Measurements from ENCODE around the gene ICOSLG.
"Not testable (repeated sequence)": the region's sequence is repeated elsewhere in the genome, so short reads cannot be mapped to it uniquely, and the experiment has no call there.

Gene ICOSLG

DNA sequence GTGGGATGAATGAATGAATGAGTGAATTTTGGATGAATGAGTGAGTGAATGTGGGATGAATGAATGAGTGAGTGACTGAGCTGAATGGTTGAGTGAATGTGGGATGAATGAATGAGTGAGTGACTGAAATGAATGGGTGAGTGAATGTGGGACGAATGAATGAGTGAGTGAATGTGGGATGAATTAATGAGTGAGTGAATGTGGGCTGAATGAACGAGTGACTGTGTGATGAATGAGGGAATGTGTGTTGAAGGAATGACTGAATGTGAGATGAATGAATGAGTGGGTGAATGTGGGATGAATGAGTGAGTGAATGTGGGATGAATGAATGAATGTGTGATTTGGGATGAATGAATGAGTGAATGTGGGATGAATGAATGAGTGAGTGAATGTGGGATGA, 28.8 kb downstream of the ICOSLG start:
- not testable (repeated sequence) for H3K9ac ChIP-seq (ENCODE audit: low read length); H3K4me3 ChIP-seq (ENCODE audit: low read length); H3K9me3 ChIP-seq (ENCODE audit: control insufficient read depth, low read length); H3K27me3 ChIP-seq (replicated peaks; ENCODE audit: control insufficient read depth, insufficient read depth, low read length); H3K36me3 ChIP-seq (ENCODE audit: control insufficient read depth, insufficient read depth, low read length, severe bottlenecking); H3K4me1 ChIP-seq (ENCODE audit: control insufficient read depth, insufficient read depth, low read length); DNase-seq (ENCODE audit: low read depth)

DNA sequence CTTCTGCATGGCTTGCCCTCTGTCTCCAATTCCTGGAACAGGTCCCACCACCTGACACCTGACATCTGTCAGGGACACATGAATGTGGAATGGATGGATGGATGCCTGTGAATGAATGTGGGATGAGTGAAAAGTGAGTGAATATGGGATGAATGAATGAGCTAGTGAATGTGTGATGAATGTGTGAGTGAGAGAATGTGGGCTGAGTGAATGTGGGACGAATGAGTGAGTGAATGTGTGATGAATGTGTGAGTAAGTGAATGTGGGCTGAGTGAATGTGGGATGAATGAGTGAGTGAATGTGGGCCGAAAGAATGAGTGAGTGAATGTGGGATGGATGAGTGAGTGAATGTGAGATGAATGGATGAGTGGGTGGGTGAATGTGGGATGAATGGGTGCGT, 29.2 kb downstream of the ICOSLG start:
- H3K4me1 ChIP-seq (ENCODE audit: control insufficient read depth, insufficient read depth, low read length); H3K4me3 ChIP-seq (ENCODE audit: low read length); H3K9ac ChIP-seq (ENCODE audit: low read length); DNase-seq (ENCODE audit: low read depth); H3K27me3 ChIP-seq (replicated peaks; ENCODE audit: control insufficient read depth, insufficient read depth, low read length); H3K36me3 ChIP-seq (ENCODE audit: control insufficient read depth, insufficient read depth, low read length, severe bottlenecking); H3K9me3 ChIP-seq (ENCODE audit: control insufficient read depth, low read length): not testable (repeated sequence)

DNA sequence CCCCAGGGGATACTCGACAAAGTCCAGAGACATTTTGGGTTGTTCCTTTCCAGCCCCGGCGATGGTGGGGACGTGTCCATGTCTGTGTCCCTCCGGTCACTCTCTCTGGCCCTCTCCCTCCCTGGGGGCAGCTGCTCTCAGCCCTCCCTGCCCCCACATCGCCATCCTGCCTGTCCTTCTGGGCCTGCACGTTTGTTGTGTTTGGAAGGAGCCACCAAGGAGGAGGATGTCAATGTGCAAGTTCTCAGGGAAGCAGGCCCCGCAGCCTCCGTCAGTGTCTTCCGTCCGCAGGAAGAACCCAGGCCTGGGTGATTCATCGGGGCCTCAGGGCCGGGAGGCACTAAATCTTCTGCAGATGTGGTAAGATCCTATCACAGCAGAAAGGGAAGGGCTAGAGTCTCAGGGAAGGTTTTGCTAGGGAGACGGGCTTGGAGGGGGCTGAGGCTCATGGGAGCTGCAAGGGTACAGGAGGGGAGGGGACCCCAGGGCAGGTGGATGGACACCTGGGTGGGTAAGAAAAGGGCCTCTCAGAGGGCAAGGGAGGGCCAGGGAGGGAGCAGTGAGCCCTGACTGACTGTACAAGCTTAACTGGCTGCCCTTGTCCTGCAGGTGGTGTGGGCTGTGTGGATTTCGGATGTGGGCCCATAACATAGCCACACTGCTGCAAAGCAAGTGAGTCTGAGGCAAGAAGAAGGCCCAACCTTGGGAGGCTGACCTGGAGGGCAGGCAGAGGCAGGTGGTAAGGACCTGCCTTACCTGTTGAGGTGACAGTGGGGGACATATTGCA, 32.7 kb downstream of the ICOSLG start:
- not testable (repeated sequence) for H3K4me3 ChIP-seq (ENCODE audit: low read length); H3K9me3 ChIP-seq (ENCODE audit: control insufficient read depth, low read length); H3K36me3 ChIP-seq (ENCODE audit: control insufficient read depth, insufficient read depth, low read length, severe bottlenecking); H3K27me3 ChIP-seq (replicated peaks; ENCODE audit: control insufficient read depth, insufficient read depth, low read length); H3K4me1 ChIP-seq (ENCODE audit: control insufficient read depth, insufficient read depth, low read length); H3K9ac ChIP-seq (ENCODE audit: low read length)
- peak; percentile 1 for DNase-seq (ENCODE audit: low read depth)

DNA sequence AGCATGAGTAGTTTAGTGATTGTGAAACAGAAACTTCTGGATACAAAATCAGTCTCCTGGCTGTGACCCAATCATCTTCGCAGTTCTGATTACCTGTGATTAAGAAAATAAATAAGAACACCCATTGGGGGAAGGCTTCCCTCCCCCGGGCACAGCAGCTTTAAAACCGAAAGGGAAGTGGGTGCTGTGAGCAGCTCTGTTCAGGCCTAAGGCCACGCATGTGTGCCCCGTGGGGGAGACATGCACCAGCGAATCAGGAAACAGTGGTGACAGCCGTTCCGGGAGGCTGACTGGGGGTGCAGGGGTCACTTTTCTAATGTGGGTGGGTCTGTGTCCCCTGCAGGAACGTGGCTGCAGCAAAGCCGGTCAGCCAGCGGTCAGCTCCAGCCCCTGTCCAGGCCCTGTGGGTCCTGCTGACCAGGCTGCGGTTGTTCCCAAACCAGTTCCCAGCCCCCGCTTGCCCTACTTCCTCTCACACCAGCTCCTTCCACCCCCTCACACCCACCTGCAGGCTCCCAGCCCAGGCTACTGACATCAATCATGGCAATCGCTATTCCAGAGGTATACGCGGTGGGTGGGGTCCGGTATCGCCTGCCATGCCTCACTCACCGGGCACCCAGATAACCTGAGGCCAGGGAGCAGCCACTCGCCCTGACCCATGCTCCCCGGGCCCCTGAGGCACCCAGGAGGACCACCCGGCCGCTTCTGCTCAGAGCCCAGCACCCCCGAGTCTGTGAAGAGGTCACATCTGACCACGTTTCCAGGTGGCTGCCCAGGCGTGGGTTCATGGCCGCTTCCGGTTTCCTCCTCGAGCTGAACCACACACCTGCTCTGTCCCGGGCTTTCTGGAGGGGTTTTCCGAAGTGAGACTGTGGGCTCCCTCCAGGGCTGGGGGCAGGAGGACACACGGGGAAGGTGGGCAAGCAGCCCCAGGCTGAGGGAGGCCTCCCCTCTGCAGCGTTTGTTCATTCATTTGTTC, 33.8 kb downstream of the ICOSLG start:
- not testable (repeated sequence) for H3K9ac ChIP-seq (ENCODE audit: low read length); H3K9me3 ChIP-seq (ENCODE audit: control insufficient read depth, low read length); H3K4me1 ChIP-seq (ENCODE audit: control insufficient read depth, insufficient read depth, low read length); H3K36me3 ChIP-seq (ENCODE audit: control insufficient read depth, insufficient read depth, low read length, severe bottlenecking); H3K27me3 ChIP-seq (replicated peaks; ENCODE audit: control insufficient read depth, insufficient read depth, low read length); H3K4me3 ChIP-seq (ENCODE audit: low read length); DNase-seq (ENCODE audit: low read depth)

DNA sequence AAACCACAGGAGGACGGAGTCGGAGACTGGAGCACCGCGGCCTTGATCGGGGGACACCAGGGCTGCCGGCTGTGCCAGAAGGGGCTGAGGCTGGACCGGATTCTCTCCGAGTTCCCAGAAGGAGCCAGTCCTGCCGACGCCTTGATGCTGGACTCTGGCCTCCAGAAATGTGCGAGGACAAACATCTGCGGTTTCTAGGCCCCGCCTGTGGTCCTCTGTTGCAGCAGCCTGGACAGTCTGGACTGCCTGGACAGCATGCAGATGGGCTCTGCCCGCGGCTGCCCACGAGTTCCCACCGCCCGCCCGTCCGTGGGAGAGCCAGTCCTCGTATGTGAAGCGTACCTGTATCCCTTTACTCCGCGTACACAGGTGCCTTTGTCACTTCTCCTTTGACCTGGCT, 34.6 kb downstream of the ICOSLG start:
- DNase-seq (ENCODE audit: low read depth); H3K4me1 ChIP-seq (ENCODE audit: control insufficient read depth, insufficient read depth, low read length); H3K27me3 ChIP-seq (replicated peaks; ENCODE audit: control insufficient read depth, insufficient read depth, low read length); H3K4me3 ChIP-seq (ENCODE audit: low read length); H3K9me3 ChIP-seq (ENCODE audit: control insufficient read depth, low read length); H3K36me3 ChIP-seq (ENCODE audit: control insufficient read depth, insufficient read depth, low read length, severe bottlenecking); H3K9ac ChIP-seq (ENCODE audit: low read length): not testable (repeated sequence)

DNA sequence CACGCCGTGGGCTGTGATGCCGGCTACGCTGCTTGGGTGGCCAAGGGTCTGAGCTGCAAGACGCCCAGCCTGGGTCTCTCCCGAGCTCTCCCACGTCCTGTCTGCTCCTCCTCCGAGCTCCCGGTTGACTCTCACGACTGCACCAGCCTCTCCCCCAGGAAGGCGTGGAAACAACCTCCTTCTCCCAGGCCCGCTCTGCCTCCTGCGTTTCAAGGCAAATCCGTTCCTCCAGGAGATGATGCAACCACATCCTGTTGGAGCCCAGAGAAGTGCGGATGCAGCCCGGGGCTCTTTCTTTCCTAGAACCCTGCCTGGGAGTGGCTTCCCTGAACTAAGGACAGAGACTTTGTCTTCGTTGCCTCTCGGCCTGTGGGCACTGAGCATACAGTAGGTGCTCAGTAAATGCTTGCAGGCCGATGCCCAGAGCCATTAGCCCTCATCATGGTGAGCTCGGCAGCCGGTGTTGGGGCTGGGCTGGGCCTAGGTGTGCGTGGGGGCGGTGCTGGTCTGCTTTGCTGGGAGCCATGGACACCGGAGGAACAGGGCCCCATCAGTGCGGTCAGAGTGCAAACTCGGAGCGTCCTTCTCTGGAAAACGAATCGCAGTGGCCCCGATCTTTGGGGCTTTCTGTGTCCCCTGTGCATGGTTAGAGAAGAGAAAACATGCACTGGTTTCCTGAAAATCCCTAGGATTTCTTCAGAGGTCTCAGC, 38.0 kb downstream of the ICOSLG start:
- not testable (repeated sequence) for H3K27me3 ChIP-seq (replicated peaks; ENCODE audit: control insufficient read depth, insufficient read depth, low read length); H3K9me3 ChIP-seq (ENCODE audit: control insufficient read depth, low read length); H3K36me3 ChIP-seq (ENCODE audit: control insufficient read depth, insufficient read depth, low read length, severe bottlenecking); H3K4me1 ChIP-seq (ENCODE audit: control insufficient read depth, insufficient read depth, low read length); H3K9ac ChIP-seq (ENCODE audit: low read length); DNase-seq (ENCODE audit: low read depth); H3K4me3 ChIP-seq (ENCODE audit: low read length)

DNA sequence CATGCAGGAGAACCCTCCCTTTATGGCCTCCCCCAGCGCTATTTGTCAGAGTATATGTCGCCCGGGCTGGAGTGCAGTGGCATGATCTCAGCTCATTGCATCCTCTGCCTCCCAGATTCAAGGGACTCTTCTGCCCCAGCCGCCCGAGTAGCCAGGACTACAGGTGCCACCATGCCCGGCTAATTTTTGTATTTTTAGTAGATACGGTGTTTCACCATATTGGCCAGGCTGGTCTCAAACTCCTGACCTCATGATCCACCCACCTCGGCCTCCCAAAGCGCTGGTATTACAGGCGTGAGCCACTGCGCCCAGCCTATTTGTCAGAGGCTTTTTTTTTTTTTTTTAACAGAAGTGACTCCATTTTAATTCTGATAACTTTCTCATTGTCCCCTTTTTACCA, 40.7 kb downstream of the ICOSLG start:
- H3K4me1 ChIP-seq (ENCODE audit: control insufficient read depth, insufficient read depth, low read length); H3K36me3 ChIP-seq (ENCODE audit: control insufficient read depth, insufficient read depth, low read length, severe bottlenecking); H3K9me3 ChIP-seq (ENCODE audit: control insufficient read depth, low read length); H3K27me3 ChIP-seq (replicated peaks; ENCODE audit: control insufficient read depth, insufficient read depth, low read length); H3K4me3 ChIP-seq (ENCODE audit: low read length); DNase-seq (ENCODE audit: low read depth); H3K9ac ChIP-seq (ENCODE audit: low read length): not testable (repeated sequence)

DNA sequence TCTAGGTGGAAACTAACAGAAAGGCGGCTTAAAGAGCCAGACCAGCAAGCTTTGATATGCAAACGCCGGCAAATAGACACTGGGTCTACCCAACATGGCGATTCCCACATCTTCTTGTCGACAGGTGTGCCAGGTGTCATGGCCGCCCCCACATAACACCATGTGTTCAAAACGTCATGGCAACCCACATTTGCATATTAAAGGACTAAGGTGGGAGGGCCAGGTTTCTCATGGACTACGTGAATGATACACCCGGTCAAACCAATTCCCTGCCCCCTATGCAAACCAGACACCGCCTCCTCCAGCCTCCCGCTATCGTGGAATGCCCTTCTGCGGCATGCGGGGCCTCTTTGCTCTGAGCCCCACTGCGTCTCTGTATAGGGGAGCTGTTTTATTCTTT, 41.3 kb downstream of the ICOSLG start:
- Histone ChIP-seq H3K4me3 (ENCODE audit: low read length) (no peak overlapping the region), H3K36me3 (ENCODE audit: control insufficient read depth, insufficient read depth, low read length, severe bottlenecking) (no peaks in the 10 kb centered on the region)

DNA sequence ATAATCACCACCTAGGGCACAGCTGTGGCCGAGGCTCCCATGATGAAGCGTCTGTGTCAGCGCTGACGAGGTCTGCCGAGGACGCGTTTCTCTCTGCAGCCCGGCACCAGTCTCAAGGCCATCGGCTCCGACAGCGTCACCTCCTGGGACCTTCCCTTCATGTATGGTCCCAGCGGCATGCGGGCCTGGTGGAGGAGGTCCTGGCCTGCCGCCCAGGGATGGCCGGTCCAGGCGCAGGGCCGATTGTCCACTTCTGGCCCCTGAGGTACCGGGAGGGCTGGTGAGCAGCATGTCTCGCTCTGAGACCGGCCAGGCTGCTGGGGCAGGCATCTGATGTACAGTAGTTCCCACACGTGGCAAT, 43.6 kb downstream of the ICOSLG start:
- not testable (repeated sequence) for H3K9ac ChIP-seq (ENCODE audit: low read length); H3K9me3 ChIP-seq (ENCODE audit: control insufficient read depth, low read length); H3K4me3 ChIP-seq (ENCODE audit: low read length); H3K36me3 ChIP-seq (ENCODE audit: control insufficient read depth, insufficient read depth, low read length, severe bottlenecking); DNase-seq (ENCODE audit: low read depth); H3K27me3 ChIP-seq (replicated peaks; ENCODE audit: control insufficient read depth, insufficient read depth, low read length); H3K4me1 ChIP-seq (ENCODE audit: control insufficient read depth, insufficient read depth, low read length)

More for the DNA sequence above, 41.3 kb downstream of the ICOSLG start:
- H3K27me3 ChIP-seq (replicated peaks; ENCODE audit: control insufficient read depth, insufficient read depth, low read length), result no peaks in the 10 kb centered on the region
- DNase-seq (ENCODE audit: low read depth), result no peak
- H3K4me1 ChIP-seq (ENCODE audit: control insufficient read depth, insufficient read depth, low read length), result no peaks in the 10 kb centered on the region
- no peak overlapping the region for H3K9ac ChIP-seq (ENCODE audit: low read length)
- no peaks in the 10 kb centered on the region for H3K9me3 ChIP-seq (ENCODE audit: control insufficient read depth, low read length)

DNA sequence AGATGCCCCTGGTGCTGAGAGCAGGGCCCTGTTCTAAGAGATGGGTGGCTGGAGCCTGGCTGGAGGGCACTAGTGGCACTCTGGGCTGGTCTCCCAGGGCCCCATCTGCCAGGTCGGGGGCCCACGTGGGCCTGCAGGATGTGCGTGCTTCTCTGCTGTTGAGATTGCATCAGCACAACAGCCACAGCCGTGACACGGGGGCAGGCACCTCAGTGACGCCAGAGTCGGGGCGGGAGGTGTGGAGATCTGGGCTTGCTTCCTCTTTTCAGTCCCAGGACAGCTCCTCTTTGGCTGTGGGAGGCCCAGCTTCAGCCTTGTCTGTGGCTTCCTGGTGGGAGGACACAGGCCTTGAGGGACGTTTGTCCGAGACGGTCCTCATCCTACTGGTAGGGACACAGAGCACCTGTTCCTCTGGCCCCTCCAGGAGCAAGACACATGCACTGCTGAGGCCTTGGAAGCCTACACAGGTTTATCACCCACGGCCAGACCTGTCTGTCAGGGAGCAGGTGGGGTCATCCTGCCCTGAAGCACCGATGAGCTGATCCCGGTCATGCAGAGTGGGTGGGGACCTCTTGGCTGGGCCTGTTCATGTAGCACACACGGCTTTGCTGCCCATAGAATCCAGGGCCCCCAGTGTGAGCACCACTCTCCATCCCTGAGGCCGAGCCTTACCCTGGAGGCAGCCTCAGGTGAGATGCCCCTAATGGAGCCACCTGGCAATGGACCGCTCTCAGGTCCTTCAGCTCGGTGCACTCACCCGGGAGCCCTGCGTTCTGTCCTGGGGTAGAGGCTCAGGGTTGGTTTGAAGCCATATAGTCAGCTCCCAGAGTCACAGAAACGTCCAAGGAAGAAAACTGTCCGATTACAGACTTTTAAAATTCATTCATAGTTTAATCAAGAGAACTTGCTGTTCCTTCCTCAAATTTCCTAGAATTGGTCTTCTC, 44.3 kb downstream of the ICOSLG start:
- DNase-seq (ENCODE audit: low read depth); H3K9me3 ChIP-seq (ENCODE audit: control insufficient read depth, low read length); H3K4me3 ChIP-seq (ENCODE audit: low read length); H3K27me3 ChIP-seq (replicated peaks; ENCODE audit: control insufficient read depth, insufficient read depth, low read length); H3K9ac ChIP-seq (ENCODE audit: low read length); H3K4me1 ChIP-seq (ENCODE audit: control insufficient read depth, insufficient read depth, low read length); H3K36me3 ChIP-seq (ENCODE audit: control insufficient read depth, insufficient read depth, low read length, severe bottlenecking): not testable (repeated sequence)

All from adipocyte (in vitro differentiated cells).